ENCODE results near the gene GGPS1. TPM values are rescaled to one million over a fixed set of nuclear protein-coding genes. Genes with fewer than 3 reads are reported as not detected.

The GGPS1 gene
- total RNA-seq, 2 experiments from 2014 or later = 21.9 to 30.8 TPM

Small RNAs within 50 kb of the gene (small RNA-seq; reads per million reads assigned to genes)
- gene AL391994.1 = not detected

Other genes starting within 250 kb of the GGPS1 start
- gene TOMM20, start 199.7 kb upstream of the GGPS1 start, total RNA-seq (2014; rRNA removed; shearing (Covaris generic)) = 68.5 and 76.7 TPM in 2 replicates
- gene TOMM20, start 199.7 kb upstream of the GGPS1 start, total RNA-seq (2022) = 133 and 156 TPM in 2 replicates
- gene RBM34, start 167.3 kb upstream of the GGPS1 start, total RNA-seq (2014; rRNA removed; shearing (Covaris generic)) = 46.4 and 53.6 TPM in 2 replicates
- gene RBM34, start 167.3 kb upstream of the GGPS1 start, total RNA-seq (2022) = 93.7 and 114 TPM in 2 replicates
- 28.7 and 39.3 TPM in 2 replicates for gene ARID4B, start 391 bp upstream of the GGPS1 start, total RNA-seq (2014; rRNA removed; shearing (Covaris generic))
- gene ARID4B, start 391 bp upstream of the GGPS1 start, total RNA-seq (2022) = 44.9 and 46.4 TPM in 2 replicates
- gene TBCE, start 38.9 kb downstream of the GGPS1 start, total RNA-seq (2014; rRNA removed; shearing (Covaris generic)) = 30.2 and 30.7 TPM in 2 replicates
- gene TBCE, start 38.9 kb downstream of the GGPS1 start, total RNA-seq (2022) = 26.9 and 32.6 TPM in 2 replicates
- gene B3GALNT2, start 175.9 kb downstream of the GGPS1 start, total RNA-seq (2014; rRNA removed; shearing (Covaris generic)) = 18.6 and 20.7 TPM in 2 replicates
- 23.4 and 24.3 TPM in 2 replicates for gene B3GALNT2, start 175.9 kb downstream of the GGPS1 start, total RNA-seq (2022)